GM12891 (cell line): ENCODE measurements around the gene DOCK6.

Experiments used
- DNase-seq: peaks from one replicate; pipeline ENCODE4 v3.0.0; 2011; ENCODE audit warnings: low spot score; ENCODE audit not compliant: insufficient read length
- FAIRE-seq: peaks from 2 replicates; lab custom pipeline; 2011; peaks lifted over from hg19 to GRCh38; lab: Jason Lieb, UNC
- PAX5 ChIP-seq: IDR thresholded peaks from 2 replicates; pipeline ENCODE4 v1.6.1; 2011; ENCODE audit warnings: low read length, moderate library complexity, mild to moderate bottlenecking; ENCODE audit not compliant: insufficient read depth, severe bottlenecking
- POLR2A ChIP-seq: IDR thresholded peaks from 2 replicates; pipeline ENCODE4 v1.6.1; 2011; ENCODE audit warnings: low read depth, low read length, control low read depth
- POLR2AphosphoS5 ChIP-seq: IDR thresholded peaks from 2 replicates; pipeline ENCODE4 v1.6.1; 2011; ENCODE audit warnings: low read depth, low read length, control low read depth
- POU2F2 ChIP-seq: IDR thresholded peaks from 2 replicates; pipeline ENCODE4 v1.6.1; 2011; ENCODE audit warnings: low read depth, mild to moderate bottlenecking, control low read depth, low read length, moderate library complexity
- SPI1 ChIP-seq: IDR thresholded peaks from 2 replicates; pipeline ENCODE4 v1.6.1; 2011; ENCODE audit warnings: low read depth, low read length, control low read depth
- TAF1 ChIP-seq: IDR thresholded peaks from 2 replicates; pipeline ENCODE4 v1.6.1; 2011; ENCODE audit warnings: low read depth, low read length, control low read depth

Gene DOCK6

DNA sequence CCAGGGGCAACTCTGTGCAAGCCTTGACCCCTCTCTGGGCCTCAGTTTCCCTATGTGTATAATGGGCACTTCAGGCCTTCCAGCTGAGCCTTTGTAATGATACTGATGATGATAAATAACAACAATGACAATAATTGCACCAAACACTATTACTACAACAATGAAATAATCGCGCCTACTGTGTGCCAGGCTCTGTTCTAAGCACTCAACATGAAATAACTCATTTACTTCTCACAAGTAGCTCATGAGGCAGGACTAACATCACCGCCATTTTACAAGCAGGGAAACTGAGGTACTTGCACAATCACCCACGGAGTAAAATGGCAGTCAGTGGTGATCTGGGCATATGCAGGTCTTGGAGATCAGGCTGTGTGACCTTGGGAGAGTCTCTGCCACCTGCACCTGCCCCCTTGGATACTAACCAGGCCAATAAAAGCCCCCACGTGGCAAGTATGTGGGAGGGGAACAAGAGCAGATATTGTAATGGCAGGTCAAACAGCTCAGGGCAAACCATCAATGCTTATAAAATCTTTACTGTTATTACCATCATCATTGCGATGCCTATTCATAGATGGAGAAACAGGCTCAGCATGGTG lies 23.4 kb downstream of the DOCK6 start:
- FAIRE-seq: no peak
- DNase-seq: no peak
- TF ChIP-seq SPI1: no peak
- TF ChIP-seq TAF1: no peak
- TF ChIP-seq POLR2A: no peak
- TF ChIP-seq PAX5: no peak
- TF ChIP-seq POLR2AphosphoS5: no peak
- TF ChIP-seq POU2F2: no peak

DNA sequence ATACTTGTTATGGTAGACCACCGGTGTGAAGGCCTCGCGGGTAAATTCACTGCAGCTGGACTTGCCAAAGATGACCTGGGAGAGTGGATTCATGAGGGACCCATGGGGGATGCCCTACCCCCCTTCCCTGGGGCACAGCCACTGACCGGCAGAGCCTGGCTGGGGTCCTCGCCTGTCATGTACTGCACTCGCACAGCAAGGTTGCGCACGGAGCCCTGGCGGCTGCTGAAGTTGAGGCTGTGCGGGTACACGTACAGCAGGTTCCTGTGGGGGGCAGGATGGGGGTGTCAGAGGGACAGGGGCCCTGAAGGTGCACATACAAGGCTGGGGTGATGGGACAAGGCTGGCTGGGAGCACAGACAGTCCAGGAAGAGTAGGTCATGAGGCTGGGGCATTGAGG lies 24.3 kb downstream of the DOCK6 start:
- DNase-seq (no peak), FAIRE-seq (no peak)
- no peak for TF ChIP-seq PAX5

DNA sequence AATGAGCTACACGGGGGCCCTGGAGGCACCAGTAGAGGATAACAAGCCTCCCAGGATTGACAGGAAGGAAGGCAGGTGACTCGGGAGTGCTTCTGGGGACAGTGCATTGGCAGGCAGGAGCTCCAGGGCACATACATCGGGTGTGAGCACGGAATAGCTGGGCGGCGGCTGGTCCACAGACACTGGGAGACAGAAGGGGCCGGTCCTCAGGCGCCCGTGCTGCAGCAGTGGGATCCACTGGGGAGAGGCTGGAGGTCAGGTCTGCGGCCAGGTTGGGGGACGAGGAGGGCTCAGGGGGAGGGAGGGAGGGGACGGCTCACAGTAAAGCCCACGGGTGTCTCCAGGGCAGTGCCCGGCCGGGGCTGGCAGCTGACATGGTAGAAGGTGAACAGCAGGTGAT lies 25.0 kb downstream of the DOCK6 start:
- TF ChIP-seq POLR2A (no peak), POU2F2 (no peak), SPI1 (no peak), POLR2AphosphoS5 (no peak), PAX5 (no peak), TAF1 (no peak)
- FAIRE-seq: no peak
- DNase-seq: no peak

DNA sequence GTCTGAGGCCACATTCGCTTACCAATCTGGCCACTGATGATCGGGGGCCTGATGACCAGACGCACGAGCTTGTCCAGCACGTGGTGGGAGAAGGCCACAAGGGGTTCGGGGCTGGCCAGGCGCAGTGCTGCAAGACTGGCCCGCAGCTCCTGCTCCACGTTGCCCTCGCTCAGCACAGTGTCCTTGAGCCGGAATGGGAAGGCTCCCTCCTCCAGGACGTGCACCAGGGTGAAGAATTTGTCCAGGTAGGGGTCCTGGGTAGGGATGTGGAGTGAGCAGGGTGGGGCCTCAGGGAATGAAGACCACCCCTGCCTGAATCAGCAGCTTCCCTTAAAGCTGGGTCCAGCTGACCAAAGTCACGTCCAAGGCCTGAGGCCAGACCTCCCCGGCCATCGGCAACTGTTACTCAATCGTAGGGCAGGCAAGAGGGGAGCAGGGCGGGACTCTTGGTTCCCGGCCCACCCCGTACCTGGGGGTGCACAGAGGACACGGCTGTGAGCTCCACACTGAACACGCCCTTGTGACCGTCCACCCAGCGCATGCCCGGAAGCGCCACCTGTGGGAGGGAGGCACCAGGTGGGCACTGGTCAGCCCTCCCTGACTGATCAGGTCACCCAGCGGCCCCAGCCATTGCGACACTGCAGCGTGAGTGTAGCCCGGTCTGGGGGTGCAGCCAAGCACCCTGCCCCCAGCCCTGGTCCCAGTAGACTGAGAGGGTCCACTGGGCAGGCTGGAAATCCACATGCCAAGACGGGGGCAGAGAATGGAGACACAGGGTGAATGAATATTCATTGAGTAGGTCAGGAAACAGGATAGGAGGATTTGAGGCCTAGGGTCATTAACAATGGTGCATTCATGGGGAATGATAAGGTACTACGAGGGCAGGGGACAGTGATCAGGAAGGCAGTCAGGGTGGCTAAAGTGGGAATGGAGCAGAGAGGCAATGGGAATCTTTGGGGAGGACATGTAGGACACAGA lies 25.7 kb downstream of the DOCK6 start:
- FAIRE-seq (no peak), DNase-seq (no peak)
- no peak for TF ChIP-seq POLR2AphosphoS5

DNA sequence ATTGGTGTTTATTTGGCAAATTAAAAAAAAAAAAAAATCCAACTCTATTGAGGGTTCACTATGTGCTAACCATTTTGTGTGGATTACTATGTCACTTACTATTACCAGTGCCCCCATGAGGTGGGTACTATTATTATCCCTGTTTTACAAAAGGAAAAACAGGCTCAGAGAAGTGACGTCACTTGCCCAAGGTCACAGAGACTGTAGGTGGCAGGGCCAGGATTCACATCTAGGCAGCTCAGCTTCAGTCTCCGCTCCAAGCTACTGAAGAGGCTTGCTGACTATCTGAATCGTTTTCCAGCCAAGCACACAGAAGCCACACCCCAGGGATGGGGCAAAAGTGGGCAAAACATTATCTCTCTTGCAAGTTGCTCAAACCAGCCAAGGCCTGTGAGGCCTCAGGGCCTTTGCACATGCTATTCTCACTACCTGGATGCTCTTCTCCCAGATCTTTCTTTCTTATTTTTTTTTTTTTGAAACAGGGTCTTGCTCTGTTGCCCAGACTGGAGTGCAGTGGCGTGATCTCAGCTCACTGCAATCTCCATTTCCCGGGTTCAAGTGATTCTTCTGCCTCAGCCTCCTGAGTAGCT lies 27.7 kb downstream of the DOCK6 start:
- no peak for DNase-seq
- FAIRE-seq: no peak
- no peak for TF ChIP-seq POLR2AphosphoS5
- no peak for TF ChIP-seq SPI1
- no peak for TF ChIP-seq PAX5
- no peak for TF ChIP-seq TAF1
- TF ChIP-seq POLR2A: no peak
- no peak for TF ChIP-seq POU2F2

DNA sequence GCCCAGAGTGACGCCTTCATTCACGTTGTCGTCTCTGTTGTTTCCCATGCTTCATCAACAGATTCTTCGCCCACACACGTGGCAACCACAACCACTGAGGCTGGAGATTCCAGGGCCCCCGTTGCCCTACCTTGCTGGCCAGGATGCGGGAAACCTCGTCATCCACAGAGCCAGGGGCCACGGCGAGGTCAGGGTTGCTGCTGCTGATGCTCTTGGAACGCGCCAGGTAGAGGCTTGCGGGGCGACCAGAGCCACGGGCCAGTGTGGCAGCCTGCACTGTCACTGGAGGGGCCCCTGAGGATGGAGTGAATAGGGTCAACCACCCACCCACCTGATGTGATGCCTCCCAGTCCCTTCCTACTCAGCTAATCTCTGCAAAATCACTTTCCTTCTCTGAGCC lies 29.3 kb downstream of the DOCK6 start:
- no peak for TF ChIP-seq POLR2A
- no peak for TF ChIP-seq SPI1
- TF ChIP-seq PAX5: no peak
- TF ChIP-seq TAF1: no peak
- TF ChIP-seq POU2F2: no peak
- TF ChIP-seq POLR2AphosphoS5: no peak
- FAIRE-seq: no peak
- DNase-seq: no peak

DNA sequence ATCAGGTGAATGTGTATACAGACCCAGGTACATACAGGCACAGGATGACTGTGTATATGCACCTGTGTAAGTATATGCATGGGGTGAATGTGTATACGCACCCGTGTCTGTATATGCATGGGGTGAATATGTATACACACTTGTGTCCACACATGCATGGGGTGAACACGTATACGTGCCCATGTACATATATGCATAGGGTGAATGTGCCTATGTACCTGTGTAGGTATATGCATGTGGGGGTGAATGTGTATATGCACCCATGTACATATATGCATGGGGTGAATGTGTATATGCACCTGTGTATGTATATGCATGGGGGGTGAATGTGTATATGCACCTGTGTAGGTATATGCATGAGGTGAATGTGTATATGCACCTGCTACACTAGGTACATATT lies 29.8 kb downstream of the DOCK6 start:
- no peak for TF ChIP-seq POLR2AphosphoS5
- no peak for TF ChIP-seq POU2F2
- TF ChIP-seq POLR2A: no peak
- no peak for TF ChIP-seq PAX5
- TF ChIP-seq TAF1: no peak
- TF ChIP-seq SPI1: no peak
- DNase-seq: no peak
- no peak for FAIRE-seq

DNA sequence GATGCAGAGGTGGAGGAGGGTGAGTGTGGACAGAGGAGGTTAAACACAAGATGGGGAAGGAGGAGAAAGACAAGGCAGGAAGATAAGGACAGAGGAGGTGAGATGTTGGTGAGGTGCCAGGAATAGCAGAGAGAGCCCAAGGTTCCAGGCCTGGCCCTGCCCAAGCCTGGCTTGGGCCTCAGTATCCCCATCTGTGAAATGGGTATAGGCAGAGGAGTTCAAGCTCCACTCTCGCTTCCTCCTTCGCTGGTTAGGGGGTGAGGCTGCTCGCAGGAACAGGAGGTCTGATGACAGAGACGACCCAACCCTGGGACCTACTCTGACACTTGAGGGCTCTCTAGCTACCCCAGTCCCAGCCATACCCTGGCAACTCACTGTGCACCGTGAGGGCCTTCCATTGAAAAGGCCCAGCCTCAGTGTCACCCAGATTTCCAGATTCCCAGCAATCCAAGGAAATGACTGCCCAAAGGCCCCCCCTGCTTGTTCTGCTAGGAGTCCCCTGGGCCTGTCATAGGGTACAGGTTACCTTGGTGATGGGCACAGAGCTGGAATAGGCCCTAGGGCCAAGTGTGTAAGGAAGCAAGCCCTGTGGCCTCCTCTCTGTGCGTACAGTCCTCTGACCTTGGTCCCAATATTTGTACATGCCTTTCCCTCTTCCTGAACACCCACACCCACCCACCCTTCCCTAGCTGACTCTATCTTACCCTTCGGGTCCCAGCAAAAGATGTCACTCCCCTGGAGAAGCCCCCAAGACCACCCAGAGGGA lies 31.5 kb downstream of the DOCK6 start:
- no peak for DNase-seq
- FAIRE-seq: peak; percentile 5
- TF ChIP-seq TAF1: no peak
- TF ChIP-seq SPI1: no peak
- TF ChIP-seq POLR2A: no peak
- no peak for TF ChIP-seq POU2F2
- no peak for TF ChIP-seq POLR2AphosphoS5
- TF ChIP-seq PAX5: no peak
